HCT116 (cell line): ENCODE data around the gene ACRBP. TPM values are rescaled to one million over a fixed set of nuclear protein-coding genes. Genes with fewer than 3 reads are reported as not detected.

ENCODE experiments used
- ATAC-seq: fragments of 200-7000 bp; cut with Tn5 transposase; 2 replicates; pipeline ENCODE4 v1.9.1; 2020; ENCODE audit warnings: mild to moderate bottlenecking, moderate library complexity
- BruUV-seq: library from RNA; stranded (reverse); fragments of 400-500 nt; replicated peaks from 2 replicates; lab custom pipeline; 2021; lab: Mats Ljungman, UMichigan
- CTCF ChIA-PET: fragments of 300-600 bp; sonication (Branson Sonifier 250); formaldehyde crosslinking; loops from one replicate; lab custom pipeline; 2021; ENCODE audit warnings: antibody characterized with exemption; lab: Charles Lee
- POLR2A ChIA-PET: fragments of 300-600, 350-600 bp; sonication (Branson Sonifier 250); formaldehyde crosslinking; loops from one replicate; lab custom pipeline; 2021; ENCODE audit warnings: antibody characterized with exemption; lab: Charles Lee
- RAD21 ChIA-PET, 2 experiments: fragments of 300-600 bp; sonication (Branson Sonifier 250); formaldehyde crosslinking; loops; one replicate each; lab custom pipeline; 2023; ENCODE audit warnings: low total read pairs in 2 of 2; ENCODE audit not compliant: uncharacterized antibody in 2 of 2, unreplicated experiment in 2 of 2, low non-redundant PET in 1 of 2; lab: Charles Lee
- DNase-seq: peaks from one replicate; pipeline ENCODE4 v3.0.0-alpha.2; 2010; ENCODE audit warnings: low read depth, low spot score
- H2AFZ ChIP-seq: fragments of 200-600 bp; shearing (Covaris generic), sonication (generic); 2 replicates; pipeline ENCODE4 v1.6.1; 2017; ENCODE audit warnings: low read depth, mixed run types, mixed read lengths, antibody characterized with exemption, low read length; ENCODE audit not compliant: poor library complexity, severe bottlenecking
- H3K27ac ChIP-seq: 2 replicates; pipeline ENCODE4 v1.5.1; 2012; ENCODE audit warnings: low read depth, low read length
- H3K27me3 ChIP-seq: fragments of 200-600 bp; sonication (generic); 2 replicates; pipeline ENCODE4 v1.6.1; 2016; ENCODE audit warnings: mixed run types, low read length, mixed read lengths; ENCODE audit not compliant: insufficient read depth
- H3K36me3 ChIP-seq, 2 experiments: fragments of 200-500 bp in 1 of 2; fragments of 200-600 bp in 1 of 2; sonication (Bioruptor generic) in 1 of 2; sonication (generic) in 1 of 2; 2 replicates each; pipeline versions ENCODE4 v1.5.1 to v1.6.1; 2014 to 2016; ENCODE audit warnings: low read length in 2 of 2, inconsistent platforms in 1 of 2, mixed read lengths in 1 of 2, mixed run types in 1 of 2; ENCODE audit not compliant: insufficient read depth in 2 of 2, control insufficient read depth in 1 of 2
- H3K4me1 ChIP-seq, 2 experiments: fragments of 200-600 bp in 1 of 2; sonication (generic) in 1 of 2; 2 replicates each; pipeline versions ENCODE4 v1.5.1 to v1.6.1; 2012 to 2017; ENCODE audit warnings: low read length in 2 of 2, inconsistent platforms in 1 of 2, mild to moderate bottlenecking in 1 of 2, mixed read lengths in 1 of 2, mixed run types in 1 of 2, moderate library complexity in 1 of 2; ENCODE audit not compliant: insufficient read depth in 2 of 2, control insufficient read depth in 1 of 2
- H3K4me2 ChIP-seq: fragments of 200-600 bp; sonication (generic); 2 replicates; pipeline ENCODE4 v1.6.1; 2017; ENCODE audit warnings: mixed run types, low read length, mixed read lengths
- H3K4me3 ChIP-seq, 2 experiments: fragments of 200-600 bp in 1 of 2; sonication (generic) in 1 of 2; replicated peaks in 1 of 2; 2 replicates each; pipeline ENCODE4 v1.5.1; 2011 to 2016; ENCODE audit warnings: low read length in 2 of 2, control low read depth in 1 of 2, low read depth in 1 of 2, mild to moderate bottlenecking in 1 of 2, mixed read lengths in 1 of 2, mixed run types in 1 of 2
- H3K79me2 ChIP-seq: fragments of 200-600 bp; sonication (generic); 2 replicates; pipeline ENCODE4 v1.6.1; 2017; ENCODE audit warnings: mild to moderate bottlenecking, mixed run types, low read length, moderate library complexity, mixed read lengths; ENCODE audit not compliant: insufficient read depth
- H3K9ac ChIP-seq: fragments of 200-600 bp; sonication (generic); 2 replicates; pipeline ENCODE4 v1.6.1; 2016; ENCODE audit warnings: low read length, mixed read lengths
- H3K9me2 ChIP-seq: fragments of 200-600 bp; sonication (generic), shearing (Covaris generic); 2 replicates; pipeline ENCODE4 v1.6.1; 2017; ENCODE audit warnings: mixed run types, mild to moderate bottlenecking, moderate library complexity; ENCODE audit not compliant: insufficient read depth
- H3K9me3 ChIP-seq, 2 experiments: fragments of 200-500 bp in 1 of 2; fragments of 200-600 bp in 1 of 2; sonication (Bioruptor generic) in 1 of 2; sonication (generic) in 1 of 2; 2 replicates each; pipeline ENCODE4 v1.6.1; 2014 to 2017; ENCODE audit warnings: low read length in 2 of 2, mixed read lengths in 2 of 2, inconsistent platforms in 1 of 2, low read depth in 1 of 2, mild to moderate bottlenecking in 1 of 2, mixed run types in 1 of 2, moderate library complexity in 1 of 2; ENCODE audit not compliant: control insufficient read depth in 1 of 2, insufficient read depth in 1 of 2
- H4K20me1 ChIP-seq: fragments of 200-600 bp; sonication (generic), shearing (Covaris generic); 2 replicates; pipeline ENCODE4 v1.6.1; 2017; ENCODE audit warnings: mixed run types, mild to moderate bottlenecking, moderate library complexity; ENCODE audit not compliant: insufficient read depth
- CBX3 ChIP-seq: IDR thresholded peaks from 2 replicates; pipeline ENCODE4 v1.6.1; 2012; ENCODE audit warnings: low read depth
- EGR1 ChIP-seq: IDR thresholded peaks from 2 replicates; pipeline ENCODE4 v1.6.1; 2012; ENCODE audit warnings: low read depth
- ELF1 ChIP-seq: IDR thresholded peaks from 2 replicates; pipeline ENCODE4 v1.6.1; 2012; ENCODE audit warnings: low read depth, borderline replicate concordance
- FOSL1 ChIP-seq: IDR thresholded peaks from 2 replicates; pipeline ENCODE4 v1.6.1; 2012; ENCODE audit warnings: low read depth
- POLR2A ChIP-seq: IDR thresholded peaks from 2 replicates; pipeline ENCODE4 v1.7.0; 2011; ENCODE audit warnings: borderline replicate concordance; ENCODE audit not compliant: insufficient read depth, insufficient read length; ENCODE audit errors: extremely low read depth
- POLR2AphosphoS5 ChIP-seq: IDR thresholded peaks from 2 replicates; pipeline ENCODE4 v1.6.1; 2011; ENCODE audit warnings: mild to moderate bottlenecking, low read depth, low read length, moderate library complexity
- SIN3A ChIP-seq: IDR thresholded peaks from 2 replicates; pipeline ENCODE4 v1.6.1; 2012; ENCODE audit warnings: low read depth
- SP1 ChIP-seq: IDR thresholded peaks from 2 replicates; pipeline ENCODE4 v1.6.1; 2012; ENCODE audit warnings: low read depth
- SRF ChIP-seq: IDR thresholded peaks from 2 replicates; pipeline ENCODE4 v1.6.1; 2012; ENCODE audit warnings: low read depth
- TCF7L2 ChIP-seq: IDR thresholded peaks from 2 replicates; pipeline ENCODE4 v1.7.0; 2011; ENCODE audit warnings: borderline replicate concordance, inconsistent platforms; ENCODE audit not compliant: insufficient read depth, insufficient read length; ENCODE audit errors: extremely low read depth
- YY1 ChIP-seq: IDR thresholded peaks from 2 replicates; pipeline ENCODE4 v1.6.1; 2011; ENCODE audit warnings: low read length, low read depth, moderate library complexity, mild to moderate bottlenecking; ENCODE audit not compliant: insufficient replicate concordance; ENCODE audit errors: extremely low read depth
- ZFX ChIP-seq: fragments of 450-650 bp; IDR thresholded peaks from 2 replicates; pipeline ENCODE4 v1.6.1; 2017
- ZNF274 ChIP-seq: fragments of 200-500 bp; sonication (Bioruptor generic); IDR thresholded peaks from 2 replicates; pipeline ENCODE4 v1.6.1; 2014; ENCODE audit warnings: mild to moderate bottlenecking, low read depth, low read length, inconsistent platforms
- intact Hi-C: fragments of 100-400 bp; cut with micrococcal nuclease; formaldehyde crosslinking; loops from 2 replicates; pipeline ENCODE4 v1.10.0; 2022
- total RNA-seq: library from RNA; stranded (reverse); gene quantifications from one replicate; pipeline ENCODE4 v1.2.1, GENCODE V29; 2021; ENCODE audit not compliant: unreplicated experiment
- TF ChIP-seq, protein P1 (sequence below): IDR thresholded peaks from 2 replicates; pipeline ENCODE4 v1.6.1; 2012; ENCODE audit warnings: low read depth
- TF ChIP-seq, protein P2 (sequence below): IDR thresholded peaks from 2 replicates; pipeline ENCODE4 v1.6.1; 2012

Gene ACRBP
- total RNA-seq, 1 experiment from 2014 or later, result 1.0 TPM

DNA sequence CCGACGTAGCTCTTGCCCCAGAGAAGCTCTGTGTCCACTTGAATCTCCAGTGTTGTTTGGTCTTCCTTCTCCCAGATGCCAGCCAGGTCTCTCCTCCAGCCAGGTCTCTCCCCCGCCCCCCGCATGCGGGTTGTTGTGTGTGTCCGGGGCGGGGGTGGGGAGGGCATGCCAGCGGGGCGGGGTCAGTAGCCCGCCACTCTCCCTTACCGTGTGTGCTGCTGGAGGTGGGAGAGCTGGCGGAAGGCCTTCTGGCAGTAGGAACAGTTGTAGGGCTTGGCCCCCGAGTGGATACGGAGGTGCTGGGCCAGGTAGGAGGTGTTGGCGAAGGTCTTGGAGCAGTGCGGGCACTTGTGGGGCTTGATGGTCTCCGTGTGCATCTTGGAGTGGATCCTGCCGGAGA lies 24.9 kb upstream of the ACRBP start:
- Histone ChIP-seq H3K27me3 (no peaks in the 10 kb centered on the region), H3K27ac (no peak overlapping the region), H3K9ac (no peak overlapping the region), H3K4me3 (no peak overlapping the region), H3K9me2 (no peaks in the 10 kb centered on the region), H3K36me3 (peaks cover 65 to 76% of the 10 kb centered on the region in 2 experiments), H3K4me1 (no peaks in the 10 kb centered on the region), H4K20me1 (no peaks in the 10 kb centered on the region), H3K4me2 (no peak overlapping the region), H3K79me2 (peaks cover 43% of the 10 kb centered on the region), H3K9me3 (no peaks in the 10 kb centered on the region), H2AFZ (no peak overlapping the region)
- ChIA-PET POLR2A (no interaction called here), RAD21 (no interaction called here), CTCF (interaction anchor here (1.0 kb wide), 1 partner anchor 12 kb away, joined by 3 read pairs; no protein-coding TSS in a partner anchor)
- no peak for DNase-seq
- BruUV-seq, result no TSS peak
- ATAC-seq, result no peak
- TF ChIP-seq ZNF274 (no peak), POLR2AphosphoS5 (no peak), EGR1 (no peak), ZFX (no peak), YY1 (no peak), SIN3A (no peak), CBX3 (no peak), SRF (no peak), FOSL1 (no peak), ELF1 (no peak), TCF7L2 (no peak), POLR2A (no peak), SP1 (no peak)
- TF ChIP-seq, protein P1, sequence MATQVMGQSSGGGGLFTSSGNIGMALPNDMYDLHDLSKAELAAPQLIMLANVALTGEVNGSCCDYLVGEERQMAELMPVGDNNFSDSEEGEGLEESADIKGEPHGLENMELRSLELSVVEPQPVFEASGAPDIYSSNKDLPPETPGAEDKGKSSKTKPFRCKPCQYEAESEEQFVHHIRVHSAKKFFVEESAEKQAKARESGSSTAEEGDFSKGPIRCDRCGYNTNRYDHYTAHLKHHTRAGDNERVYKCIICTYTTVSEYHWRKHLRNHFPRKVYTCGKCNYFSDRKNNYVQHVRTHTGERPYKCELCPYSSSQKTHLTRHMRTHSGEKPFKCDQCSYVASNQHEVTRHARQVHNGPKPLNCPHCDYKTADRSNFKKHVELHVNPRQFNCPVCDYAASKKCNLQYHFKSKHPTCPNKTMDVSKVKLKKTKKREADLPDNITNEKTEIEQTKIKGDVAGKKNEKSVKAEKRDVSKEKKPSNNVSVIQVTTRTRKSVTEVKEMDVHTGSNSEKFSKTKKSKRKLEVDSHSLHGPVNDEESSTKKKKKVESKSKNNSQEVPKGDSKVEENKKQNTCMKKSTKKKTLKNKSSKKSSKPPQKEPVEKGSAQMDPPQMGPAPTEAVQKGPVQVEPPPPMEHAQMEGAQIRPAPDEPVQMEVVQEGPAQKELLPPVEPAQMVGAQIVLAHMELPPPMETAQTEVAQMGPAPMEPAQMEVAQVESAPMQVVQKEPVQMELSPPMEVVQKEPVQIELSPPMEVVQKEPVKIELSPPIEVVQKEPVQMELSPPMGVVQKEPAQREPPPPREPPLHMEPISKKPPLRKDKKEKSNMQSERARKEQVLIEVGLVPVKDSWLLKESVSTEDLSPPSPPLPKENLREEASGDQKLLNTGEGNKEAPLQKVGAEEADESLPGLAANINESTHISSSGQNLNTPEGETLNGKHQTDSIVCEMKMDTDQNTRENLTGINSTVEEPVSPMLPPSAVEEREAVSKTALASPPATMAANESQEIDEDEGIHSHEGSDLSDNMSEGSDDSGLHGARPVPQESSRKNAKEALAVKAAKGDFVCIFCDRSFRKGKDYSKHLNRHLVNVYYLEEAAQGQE, result no peak
- TF ChIP-seq, protein P2, sequence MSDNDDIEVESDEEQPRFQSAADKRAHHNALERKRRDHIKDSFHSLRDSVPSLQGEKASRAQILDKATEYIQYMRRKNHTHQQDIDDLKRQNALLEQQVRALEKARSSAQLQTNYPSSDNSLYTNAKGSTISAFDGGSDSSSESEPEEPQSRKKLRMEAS, result no peak
- intact Hi-C loops, result no loop called here
